Measurements from ENCODE around the gene RPS6KA4.

Gene RPS6KA4

DNA sequence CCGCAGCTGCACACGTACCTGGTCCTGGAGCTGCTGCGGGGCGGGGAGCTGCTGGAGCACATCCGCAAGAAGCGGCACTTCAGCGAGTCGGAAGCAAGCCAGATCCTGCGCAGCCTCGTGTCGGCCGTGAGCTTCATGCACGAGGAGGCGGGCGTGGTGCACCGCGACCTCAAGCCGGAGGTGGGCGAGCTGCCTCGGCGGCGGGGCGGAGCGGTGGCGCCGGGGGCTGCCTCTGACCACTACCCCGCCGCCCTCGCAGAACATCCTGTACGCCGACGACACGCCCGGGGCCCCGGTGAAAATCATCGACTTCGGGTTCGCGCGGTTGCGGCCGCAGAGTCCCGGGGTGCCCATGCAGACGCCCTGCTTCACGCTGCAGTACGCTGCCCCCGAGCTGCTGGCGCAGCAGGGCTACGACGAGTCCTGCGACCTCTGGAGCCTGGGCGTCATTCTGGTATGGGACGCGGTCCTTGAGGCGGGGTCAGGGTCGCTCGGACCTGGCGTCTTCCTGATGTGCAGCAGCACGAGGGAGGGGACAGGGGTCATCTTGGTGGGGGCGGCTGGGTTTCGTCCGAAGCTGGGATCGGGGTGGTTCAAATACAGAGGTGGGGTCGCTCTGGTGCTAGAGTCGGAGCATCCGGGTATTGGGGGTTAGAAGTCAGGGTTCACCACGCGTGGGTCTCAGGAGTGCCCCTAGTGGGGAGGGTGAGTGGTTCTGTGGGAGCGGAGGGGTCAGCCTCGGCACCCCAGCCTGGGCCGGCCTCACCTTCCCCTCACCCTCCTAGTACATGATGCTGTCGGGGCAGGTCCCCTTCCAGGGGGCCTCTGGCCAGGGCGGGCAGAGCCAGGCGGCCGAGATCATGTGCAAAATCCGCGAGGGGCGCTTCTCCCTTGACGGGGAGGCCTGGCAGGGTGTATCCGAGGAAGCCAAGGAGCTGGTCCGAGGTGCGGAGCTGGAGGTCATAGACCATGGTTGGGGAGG is 10.8 kb downstream of the RPS6KA4 start:
- Histone ChIP-seq H3K9me3 (ENCODE audit: control insufficient read depth, low read length) (no peaks in the 10 kb centered on the region), H3K4me1 (ENCODE audit: control insufficient read depth, insufficient read depth, low read length, poor library complexity, severe bottlenecking) (no peaks in the 10 kb centered on the region)
- 97 to 98% methylated on average over 54 to 79 of the region's 82 CpGs for WGBS, 2 experiments (ENCODE audit: insufficient coverage in 2 of 2)

DNA sequence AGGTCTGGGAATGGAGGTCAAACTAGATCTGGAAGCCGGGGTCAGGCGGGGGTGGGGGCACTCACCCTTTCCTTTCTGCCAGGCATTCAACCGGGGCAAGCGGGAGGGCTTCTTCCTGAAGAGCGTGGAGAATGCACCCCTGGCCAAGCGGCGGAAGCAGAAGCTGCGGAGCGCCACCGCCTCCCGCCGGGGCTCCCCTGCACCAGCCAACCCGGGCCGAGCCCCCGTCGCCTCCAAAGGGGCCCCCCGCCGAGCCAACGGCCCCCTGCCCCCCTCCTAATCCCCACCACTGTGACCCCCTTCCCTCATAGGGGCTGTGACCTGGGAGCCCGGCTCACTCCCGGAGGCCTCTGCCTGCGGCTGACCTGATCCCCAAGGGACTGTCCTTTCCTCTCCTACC is 12.2 kb downstream of the RPS6KA4 start:
- Histone ChIP-seq H3K36me3 (ENCODE audit: control insufficient read depth, insufficient read depth, low read length) (peaks cover 46% of the 10 kb centered on the region), H3K4me1 (ENCODE audit: control insufficient read depth, insufficient read depth, low read length, poor library complexity, severe bottlenecking) (no peaks in the 10 kb centered on the region), H3K9me3 (ENCODE audit: control insufficient read depth, low read length) (no peaks in the 10 kb centered on the region), H3K27ac (ENCODE audit: low read depth, low read length, severe bottlenecking) (no peak overlapping the region), H3K4me3 (ENCODE audit: extremely low read depth, insufficient read depth, low read length, poor library complexity, severe bottlenecking) (no peak overlapping the region)
- WGBS, 2 experiments (ENCODE audit: insufficient coverage in 2 of 2): 96% methylated on average over 9 to 12 of the region's 22 CpGs

More for the DNA sequence above, 10.8 kb downstream of the RPS6KA4 start:
- Histone ChIP-seq H3K4me3 (ENCODE audit: extremely low read depth, insufficient read depth, low read length, poor library complexity, severe bottlenecking) (no peak overlapping the region), H3K27ac (ENCODE audit: low read depth, low read length, severe bottlenecking) (no peak overlapping the region), H3K36me3 (ENCODE audit: control insufficient read depth, insufficient read depth, low read length) (peaks cover 61% of the 10 kb centered on the region)

DNA sequence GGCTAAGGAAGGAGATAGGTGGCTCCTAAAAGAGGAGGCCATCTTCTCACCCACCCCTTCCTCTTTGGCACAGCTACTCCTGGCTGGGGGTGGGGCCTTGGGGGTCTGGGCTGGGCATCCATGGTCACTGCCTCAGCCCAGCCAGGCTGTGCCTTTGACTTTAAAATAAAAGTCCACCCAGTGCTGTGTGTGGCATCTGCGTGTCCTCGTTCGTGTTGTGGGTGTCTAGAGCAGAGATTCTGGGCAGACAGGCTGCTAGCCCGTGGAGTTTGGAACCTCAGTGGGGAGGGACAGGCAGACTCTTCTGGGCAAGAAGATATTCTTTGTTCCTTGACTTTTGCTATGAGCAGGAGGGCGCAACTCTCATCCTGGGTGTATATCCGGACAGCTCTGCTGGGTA is 13.1 kb downstream of the RPS6KA4 start:
- Histone ChIP-seq H3K4me1 (ENCODE audit: control insufficient read depth, insufficient read depth, low read length, poor library complexity, severe bottlenecking) (no peaks in the 10 kb centered on the region), H3K9me3 (ENCODE audit: control insufficient read depth, low read length) (no peaks in the 10 kb centered on the region), H3K36me3 (ENCODE audit: control insufficient read depth, insufficient read depth, low read length) (peaks cover 38% of the 10 kb centered on the region), H3K27ac (ENCODE audit: low read depth, low read length, severe bottlenecking) (no peak overlapping the region), H3K4me3 (ENCODE audit: extremely low read depth, insufficient read depth, low read length, poor library complexity, severe bottlenecking) (no peak overlapping the region)
- 94 to 97% methylated on average over 6 of the region's 6 CpGs for whole genome bisulfite sequencing, 2 experiments (ENCODE audit: insufficient coverage in 2 of 2)

DNA sequence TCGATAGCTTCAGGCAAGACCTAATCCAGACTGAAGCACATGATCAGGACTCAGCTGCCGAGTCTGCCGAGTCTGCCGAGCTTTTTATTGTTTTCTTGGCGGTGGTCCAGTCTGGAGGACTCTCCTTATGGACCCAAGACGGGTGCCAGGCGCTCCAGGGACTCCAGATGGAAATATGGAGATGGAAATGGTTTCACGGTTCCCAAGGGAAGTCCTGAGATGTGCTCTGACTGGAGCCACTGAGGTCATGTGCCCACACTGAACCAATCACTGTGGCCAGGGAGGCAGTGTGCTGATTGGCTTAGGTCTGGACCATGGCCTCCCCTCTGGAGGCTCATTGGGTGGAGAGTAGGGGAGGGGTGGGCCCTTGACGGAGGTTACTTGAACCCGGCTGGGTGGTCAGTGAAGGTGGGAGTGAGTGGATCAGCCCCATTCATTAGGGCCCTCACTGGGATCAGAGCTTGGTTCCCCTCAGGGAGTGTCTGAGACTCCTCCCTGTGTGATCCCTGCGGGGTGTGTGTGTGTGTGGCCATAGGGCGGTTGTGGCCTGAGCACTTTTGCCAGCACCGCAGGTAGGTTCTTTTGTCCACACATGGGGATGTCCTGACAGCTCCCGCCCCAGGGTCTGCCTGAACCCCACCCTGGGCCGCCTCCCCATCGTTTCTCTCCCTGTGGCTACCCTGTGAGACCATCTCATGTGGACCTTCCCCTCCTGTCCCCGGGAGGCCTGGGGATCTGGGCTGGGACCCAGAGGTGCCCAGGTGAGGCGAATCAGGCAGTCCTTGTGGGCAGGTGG is 14.0 kb downstream of the RPS6KA4 start:
- Histone ChIP-seq H3K36me3 (ENCODE audit: control insufficient read depth, insufficient read depth, low read length) (peaks cover 30% of the 10 kb centered on the region), H3K27ac (ENCODE audit: low read depth, low read length, severe bottlenecking) (no peak overlapping the region), H3K9me3 (ENCODE audit: control insufficient read depth, low read length) (no peaks in the 10 kb centered on the region), H3K4me1 (ENCODE audit: control insufficient read depth, insufficient read depth, low read length, poor library complexity, severe bottlenecking) (no peaks in the 10 kb centered on the region), H3K4me3 (ENCODE audit: extremely low read depth, insufficient read depth, low read length, poor library complexity, severe bottlenecking) (no peak overlapping the region)
- WGBS, 2 experiments (ENCODE audit: insufficient coverage in 2 of 2): 84% methylated on average over 15 to 16 of the region's 18 CpGs

DNA sequence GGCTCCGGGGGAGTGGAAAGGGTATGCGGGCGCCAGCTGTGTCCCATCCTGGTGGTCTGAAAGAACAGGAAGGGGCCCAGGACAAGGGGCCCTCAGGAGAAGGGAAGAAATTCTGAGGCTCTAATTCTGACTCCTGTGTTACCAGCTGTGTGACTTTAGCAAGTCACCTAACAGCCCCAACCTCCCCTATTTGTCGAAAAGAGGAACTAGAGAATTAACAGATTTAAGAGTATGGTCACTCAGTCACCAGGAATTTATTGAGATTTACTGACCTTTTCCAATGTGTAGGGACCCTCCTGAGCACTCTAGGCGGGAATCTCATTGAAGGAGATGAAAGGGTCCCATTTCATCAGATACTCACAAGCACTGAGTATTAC is 14.6 kb downstream of the RPS6KA4 start:
- Histone ChIP-seq H3K9me3 (ENCODE audit: control insufficient read depth, low read length) (no peaks in the 10 kb centered on the region), H3K27ac (ENCODE audit: low read depth, low read length, severe bottlenecking) (no peak overlapping the region), H3K4me3 (ENCODE audit: extremely low read depth, insufficient read depth, low read length, poor library complexity, severe bottlenecking) (no peak overlapping the region), H3K36me3 (ENCODE audit: control insufficient read depth, insufficient read depth, low read length) (peaks cover 24% of the 10 kb centered on the region), H3K4me1 (ENCODE audit: control insufficient read depth, insufficient read depth, low read length, poor library complexity, severe bottlenecking) (no peaks in the 10 kb centered on the region)
- 71% methylated on average over 5 of the region's 5 CpGs; no CpG with 5 or more reads in 1 of the 2 experiments for WGBS, 2 experiments (ENCODE audit: insufficient coverage in 2 of 2)

DNA sequence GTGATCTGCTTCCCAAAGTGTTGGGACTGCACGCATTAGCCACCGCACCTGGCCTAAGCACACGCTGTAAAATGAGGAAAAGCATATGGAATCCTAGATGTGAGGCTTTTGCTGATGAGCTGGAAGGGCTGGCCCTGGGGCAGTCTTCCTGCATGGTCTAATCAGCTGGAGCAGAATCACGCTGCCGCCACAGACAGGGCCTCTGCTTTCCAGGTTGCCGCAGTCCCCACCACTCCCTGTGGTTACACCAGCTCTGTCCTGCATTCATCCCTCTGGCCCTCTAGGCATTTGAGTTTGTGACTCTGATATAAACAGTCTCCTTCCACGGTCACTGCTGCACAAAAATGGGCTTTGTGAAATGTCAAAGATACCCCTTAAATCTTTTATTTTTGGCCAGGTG is 17.1 kb downstream of the RPS6KA4 start:
- H3K4me3 ChIP-seq (ENCODE audit: extremely low read depth, insufficient read depth, low read length, poor library complexity, severe bottlenecking): no peak overlapping the region
- H3K27ac ChIP-seq (ENCODE audit: low read depth, low read length, severe bottlenecking): no peak overlapping the region
- peaks cover 10% of the 10 kb centered on the region for H3K36me3 ChIP-seq (ENCODE audit: control insufficient read depth, insufficient read depth, low read length)
- 92 to 94% methylated on average over 4 to 6 of the region's 7 CpGs for WGBS, 2 experiments (ENCODE audit: insufficient coverage in 2 of 2)
- no peaks in the 10 kb centered on the region for H3K9me3 ChIP-seq (ENCODE audit: control insufficient read depth, low read length)
- H3K4me1 ChIP-seq (ENCODE audit: control insufficient read depth, insufficient read depth, low read length, poor library complexity, severe bottlenecking): no peaks in the 10 kb centered on the region

DNA sequence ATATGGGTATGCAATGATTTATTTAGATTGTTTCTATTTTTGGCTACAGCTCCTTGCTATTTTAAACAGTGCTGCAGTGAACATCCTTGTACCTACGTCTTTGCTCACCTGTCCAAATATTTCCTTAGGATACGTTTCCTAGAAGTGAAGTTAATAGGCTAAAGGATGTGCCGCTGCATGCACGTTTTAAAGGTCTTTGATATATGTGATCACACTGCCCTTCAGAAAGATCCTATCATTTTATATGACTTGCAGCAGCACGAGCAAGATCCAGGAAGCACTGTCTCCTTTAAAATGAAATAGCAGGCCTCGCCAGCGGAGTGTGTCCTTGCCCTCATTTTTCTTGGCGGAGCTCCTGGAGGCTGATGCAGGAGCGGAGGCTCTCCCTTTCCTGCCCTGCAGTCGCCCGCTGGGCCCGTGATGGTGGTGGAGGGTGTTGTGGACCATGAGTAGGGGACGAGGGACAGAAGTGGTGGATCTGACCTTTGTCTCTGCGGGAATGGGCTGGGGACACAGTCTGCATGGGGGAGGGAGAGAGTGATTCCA is 19.4 kb downstream of the RPS6KA4 start:
- no peaks in the 10 kb centered on the region for H3K36me3 ChIP-seq (ENCODE audit: control insufficient read depth, insufficient read depth, low read length)
- WGBS, 2 experiments (ENCODE audit: insufficient coverage in 2 of 2): 88 to 91% methylated on average over 8 to 9 of the region's 14 CpGs
- H3K4me1 ChIP-seq (ENCODE audit: control insufficient read depth, insufficient read depth, low read length, poor library complexity, severe bottlenecking): no peaks in the 10 kb centered on the region
- H3K4me3 ChIP-seq (ENCODE audit: extremely low read depth, insufficient read depth, low read length, poor library complexity, severe bottlenecking): no peak overlapping the region
- no peaks in the 10 kb centered on the region for H3K9me3 ChIP-seq (ENCODE audit: control insufficient read depth, low read length)
- no peak overlapping the region for H3K27ac ChIP-seq (ENCODE audit: low read depth, low read length, severe bottlenecking)

DNA sequence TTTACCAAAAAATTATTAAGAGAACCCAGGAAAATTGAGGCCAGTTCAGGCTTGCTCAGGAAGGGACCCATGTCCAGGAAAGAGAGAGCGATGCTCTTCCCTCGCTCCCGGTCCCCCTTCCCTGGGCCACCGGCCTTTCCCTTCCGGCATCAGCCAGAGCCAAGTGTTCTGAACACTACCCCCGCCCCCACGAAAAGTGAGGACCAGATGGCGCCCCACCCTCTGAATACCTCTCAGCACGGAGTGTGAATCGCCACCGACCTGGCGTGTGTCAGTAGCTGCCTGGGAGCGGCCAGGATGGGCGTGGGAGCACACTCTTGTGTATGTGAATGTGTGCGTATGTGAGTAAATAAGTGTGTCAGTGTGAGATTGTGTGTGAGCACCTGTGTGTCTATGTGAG is 20.2 kb downstream of the RPS6KA4 start:
- WGBS, 2 experiments (ENCODE audit: insufficient coverage in 2 of 2): 97% methylated on average over 13 to 14 of the region's 15 CpGs
- Histone ChIP-seq H3K27ac (ENCODE audit: low read depth, low read length, severe bottlenecking) (no peak overlapping the region), H3K4me1 (ENCODE audit: control insufficient read depth, insufficient read depth, low read length, poor library complexity, severe bottlenecking) (no peaks in the 10 kb centered on the region), H3K36me3 (ENCODE audit: control insufficient read depth, insufficient read depth, low read length) (no peaks in the 10 kb centered on the region), H3K9me3 (ENCODE audit: control insufficient read depth, low read length) (no peaks in the 10 kb centered on the region), H3K4me3 (ENCODE audit: extremely low read depth, insufficient read depth, low read length, poor library complexity, severe bottlenecking) (no peak overlapping the region)

DNA sequence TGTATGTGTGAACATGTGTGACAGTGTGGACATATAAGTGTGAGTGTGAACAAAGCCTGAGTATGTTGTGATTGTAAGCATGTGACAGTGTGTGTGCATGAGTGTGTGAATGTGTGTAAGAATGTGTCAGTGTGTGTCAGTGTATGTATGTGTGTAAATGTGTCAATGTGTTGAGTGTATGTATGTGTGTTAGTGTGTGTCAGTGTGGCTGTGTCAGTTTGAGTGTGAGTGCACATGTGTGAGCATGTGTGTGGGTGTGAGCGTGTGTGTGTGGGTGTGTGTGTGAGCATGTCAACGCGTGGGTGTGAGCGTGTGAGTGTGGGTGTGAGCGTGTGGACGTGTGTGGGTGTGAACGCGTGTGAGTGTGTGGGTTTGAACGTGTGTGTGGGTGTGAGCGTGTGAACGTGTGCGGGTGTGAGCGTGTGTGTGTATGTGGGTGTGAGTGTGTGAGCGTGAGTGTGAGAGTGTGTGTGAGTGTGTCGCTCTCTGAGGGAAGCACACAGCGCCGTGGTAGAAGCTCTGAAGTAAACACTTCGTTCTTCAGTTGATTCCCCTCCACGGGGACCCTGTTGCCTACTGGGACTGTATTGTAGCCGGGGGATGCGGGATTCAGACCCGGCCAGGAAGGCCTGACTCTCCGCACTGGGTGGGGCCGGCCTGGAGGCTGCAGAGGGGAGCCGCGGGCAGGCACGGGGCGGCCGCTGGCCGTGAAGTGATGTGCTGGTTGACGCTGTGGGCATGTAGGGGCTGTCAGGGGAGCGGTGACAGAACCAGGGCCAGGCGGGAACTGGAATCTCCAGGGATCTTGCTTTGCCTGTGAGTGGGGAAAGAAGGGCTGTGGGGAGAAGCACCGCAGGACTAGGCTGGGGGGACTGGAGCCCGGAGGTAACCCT is 21.1 kb downstream of the RPS6KA4 start:
- Histone ChIP-seq H3K4me3 (ENCODE audit: extremely low read depth, insufficient read depth, low read length, poor library complexity, severe bottlenecking) (no peak overlapping the region), H3K27ac (ENCODE audit: low read depth, low read length, severe bottlenecking) (no peak overlapping the region), H3K9me3 (ENCODE audit: control insufficient read depth, low read length) (no peaks in the 10 kb centered on the region), H3K4me1 (ENCODE audit: control insufficient read depth, insufficient read depth, low read length, poor library complexity, severe bottlenecking) (peaks cover 2% of the 10 kb centered on the region), H3K36me3 (ENCODE audit: control insufficient read depth, insufficient read depth, low read length) (no peaks in the 10 kb centered on the region)
- WGBS, 2 experiments (ENCODE audit: insufficient coverage in 2 of 2): 83 to 87% methylated on average over 25 to 32 of the region's 35 CpGs

DNA sequence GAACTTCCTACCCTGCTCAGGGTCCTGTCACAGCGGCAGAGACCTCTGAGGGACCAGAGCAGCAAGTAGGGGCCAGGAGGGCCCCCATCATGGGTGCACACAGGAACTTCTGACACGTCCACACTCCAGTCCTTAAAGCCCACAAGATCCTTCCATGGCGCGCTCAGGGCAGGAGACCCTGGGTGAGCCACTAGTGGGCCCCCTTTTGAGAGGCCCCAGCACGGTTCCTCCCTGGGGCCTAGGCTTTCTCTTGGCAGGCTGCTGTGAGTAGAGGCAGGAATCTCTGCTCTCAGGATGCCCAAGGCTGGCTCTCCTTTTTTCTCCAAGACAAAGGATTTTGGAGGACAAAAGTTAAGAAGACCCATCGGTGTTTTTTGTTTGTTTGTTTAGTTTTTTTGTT is 22.4 kb downstream of the RPS6KA4 start:
- 90 to 92% methylated on average over 4 to 5 of the region's 6 CpGs for WGBS, 2 experiments (ENCODE audit: insufficient coverage in 2 of 2)
- H3K4me1 ChIP-seq (ENCODE audit: control insufficient read depth, insufficient read depth, low read length, poor library complexity, severe bottlenecking): peaks cover 12% of the 10 kb centered on the region

More for the DNA sequence above, 22.4 kb downstream of the RPS6KA4 start:
- H3K27ac ChIP-seq (ENCODE audit: low read depth, low read length, severe bottlenecking): no peak overlapping the region
- no peak overlapping the region for H3K4me3 ChIP-seq (ENCODE audit: extremely low read depth, insufficient read depth, low read length, poor library complexity, severe bottlenecking)
- no peaks in the 10 kb centered on the region for H3K36me3 ChIP-seq (ENCODE audit: control insufficient read depth, insufficient read depth, low read length)
- no peaks in the 10 kb centered on the region for H3K9me3 ChIP-seq (ENCODE audit: control insufficient read depth, low read length)
